Esophagus muscularis mucosa (tissue), 4 donors: ENCODE results near the gene XYLT1. TPM values are rescaled to one million over a fixed set of nuclear protein-coding genes. Genes with fewer than 3 reads are reported as not detected.

ENCODE experiments used
- DNase-seq: peaks from one replicate; pipeline ENCODE4 v3.0.0-alpha.2; 2017; ENCODE audit errors: extremely low spot score
- H3K27ac ChIP-seq, 4 donors: fragments of 200-600 bp; sonication (generic); replicated peaks in 1 of 4; 1 replicate in 3 of 4; 2 replicates in 1 of 4; pipeline ENCODE4 v1.5.1; 2016 to 2019; ENCODE audit warnings: mild to moderate bottlenecking in 1 of 4
- H3K27me3 ChIP-seq, 4 donors: fragments of 200-600 bp; sonication (generic); one replicate each; pipeline versions ENCODE4 v1.5.1 to v1.6.0; 2016 to 2019
- H3K36me3 ChIP-seq, 4 donors: fragments of 200-600 bp; sonication (generic); one replicate each; pipeline ENCODE4 v1.5.1; 2016 to 2019
- H3K4me1 ChIP-seq, 4 donors: fragments of 200-600 bp; sonication (generic); one replicate each; pipeline ENCODE4 v1.5.1; 2016 to 2019
- H3K4me3 ChIP-seq, 4 donors: fragments of 200-600 bp; sonication (generic); 1 replicate in 2 of 4; 2 replicates in 2 of 4; pipeline ENCODE4 v1.5.1; 2016 to 2019; ENCODE audit warnings: mild to moderate bottlenecking in 4 of 4, moderate library complexity in 1 of 4
- H3K9me3 ChIP-seq, 4 donors: fragments of 200-600 bp; sonication (generic); 1 replicate in 3 of 4; 2 replicates in 1 of 4; pipeline ENCODE4 v1.5.1; 2016 to 2019
- CTCF ChIP-seq, 3 experiments: fragments of 200-600 bp in 2 of 3; fragments of 450-650 bp in 1 of 3; sonication (generic) in 2 of 3; IDR thresholded peaks; one replicate each; pipeline ENCODE4 v1.5.1; 2017 to 2019; ENCODE audit warnings: antibody characterized with exemption in 3 of 3, mild to moderate bottlenecking in 2 of 3, moderate library complexity in 1 of 3
- EP300 ChIP-seq: sonication (generic); formaldehyde crosslinking; IDR thresholded peaks from one replicate; pipeline ENCODE4 v1.6.1; 2017; ENCODE audit warnings: antibody characterized with exemption
- POLR2A ChIP-seq: fragments of 450-650 bp; IDR thresholded peaks from one replicate; pipeline ENCODE4 v1.6.1; 2017; ENCODE audit warnings: antibody characterized with exemption, moderate library complexity, mild to moderate bottlenecking, low read depth
- POLR2AphosphoS5 ChIP-seq, 2 donors: sonication (generic); formaldehyde crosslinking; IDR thresholded peaks; one replicate each; pipeline ENCODE4 v1.6.1; 2017; ENCODE audit warnings: antibody characterized with exemption in 2 of 2
- WGBS: methylation state at CpG from one replicate; pipeline ENCODE4 v1.1.5; 2018; 5-methylcytosine and 5-hydroxymethylcytosine counted together
- intact Hi-C: fragments of 100-400 bp; cut with DNase I; formaldehyde crosslinking; loops from one replicate; pipeline ENCODE4 v1.15.1; 2023
- total RNA-seq, 4 donors: library from RNA; depleted of rRNA; stranded (reverse); fragments of >200 nt; gene quantifications; one replicate each; pipeline versions ENCODE4 v1.1.0 to v1.2.1, GENCODE V29; 2016

XYLT1 gene
- total RNA-seq, 4 donors from 2014 or later: 25.2 to 57.1 (median 33.5) TPM

DNA sequence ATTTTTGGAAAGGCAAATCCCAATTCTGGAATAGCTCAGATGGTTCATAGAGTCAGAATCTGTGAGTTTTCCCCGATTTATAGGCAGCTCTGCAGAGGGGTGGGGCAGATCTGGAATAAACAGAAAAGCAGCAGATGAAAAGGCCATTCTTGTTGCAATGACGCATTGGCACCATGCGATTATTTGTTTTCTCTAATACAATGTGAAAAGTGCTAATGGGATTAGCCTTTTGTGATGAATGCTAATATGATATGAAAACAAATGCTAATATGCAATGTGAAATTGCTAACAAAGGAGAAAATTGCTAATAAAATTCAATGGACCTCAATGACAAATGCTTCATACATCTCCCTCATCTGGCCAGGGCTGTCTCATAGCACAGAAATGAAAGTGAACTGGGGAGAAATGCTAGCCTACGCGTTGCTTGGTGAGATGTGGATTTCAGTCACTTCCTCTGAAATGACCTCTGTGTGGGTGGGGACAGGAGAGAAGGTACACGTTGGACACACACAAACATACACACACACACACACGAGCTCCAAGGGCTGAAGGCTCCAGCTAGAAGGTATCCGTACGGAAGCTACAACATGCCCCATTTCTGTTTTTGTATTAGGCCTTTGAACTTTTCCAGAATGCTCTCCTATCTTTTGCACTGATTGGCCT, 394.5 kb downstream of the XYLT1 start:
- H3K9me3 ChIP-seq: no peaks in the 10 kb centered on the region
- intact Hi-C loops: no loop called here
- H3K36me3 ChIP-seq: no peaks in the 10 kb centered on the region
- H3K4me1 ChIP-seq: no peaks in the 10 kb centered on the region
- H3K27me3 ChIP-seq: peaks cover 0 to 15% (median 0%) of the 10 kb centered on the region in 4 donors
- WGBS: 82% methylated on average over 9 of the region's 9 CpGs
- H3K27ac ChIP-seq: no peak overlapping the region
- DNase-seq: no peak
- TF ChIP-seq CTCF (IDR thresholded peaks at IDR 0.05) (no peak), EP300 (no peak), POLR2AphosphoS5 (IDR thresholded peaks at IDR 0.05) (no peak), POLR2A (no peak)
- H3K4me3 ChIP-seq: no peak overlapping the region

DNA sequence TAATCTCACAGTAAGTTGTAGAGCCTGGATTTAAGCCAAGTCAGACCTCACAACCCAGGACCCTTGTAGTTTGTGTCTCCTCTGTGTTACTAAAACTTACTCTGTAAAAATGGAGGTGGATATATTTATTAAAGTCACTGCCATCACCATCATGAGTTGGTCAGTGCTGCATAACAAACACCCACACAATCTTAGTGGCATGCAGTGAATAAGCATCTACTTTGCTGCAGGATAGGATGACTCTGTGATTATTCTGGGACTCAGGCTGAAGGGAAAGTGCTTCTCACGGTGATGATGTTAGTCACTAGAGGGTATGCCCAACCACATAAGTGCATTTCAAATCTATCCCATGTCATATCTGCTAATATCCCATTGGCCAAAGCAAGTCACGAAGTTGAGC, 398.7 kb downstream of the XYLT1 start:
- no peak overlapping the region for H3K4me3 ChIP-seq
- H3K27ac ChIP-seq: no peak overlapping the region
- no peaks in the 10 kb centered on the region for H3K36me3 ChIP-seq
- TF ChIP-seq CTCF (IDR thresholded peaks at IDR 0.05): no peak
- TF ChIP-seq EP300: no peak
- TF ChIP-seq POLR2AphosphoS5 (IDR thresholded peaks at IDR 0.05): no peak
- no peak for TF ChIP-seq POLR2A
- H3K27me3 ChIP-seq: peaks cover 0 to 33% (median 0%) of the 10 kb centered on the region in 4 donors
- H3K4me1 ChIP-seq: peaks cover 0 to 5% (median 0%) of the 10 kb centered on the region in 4 donors
- intact Hi-C loops: no loop called here
- no peak for DNase-seq
- 73% methylated on average over 2 of the region's 2 CpGs for WGBS
- no peaks in the 10 kb centered on the region for H3K9me3 ChIP-seq

DNA sequence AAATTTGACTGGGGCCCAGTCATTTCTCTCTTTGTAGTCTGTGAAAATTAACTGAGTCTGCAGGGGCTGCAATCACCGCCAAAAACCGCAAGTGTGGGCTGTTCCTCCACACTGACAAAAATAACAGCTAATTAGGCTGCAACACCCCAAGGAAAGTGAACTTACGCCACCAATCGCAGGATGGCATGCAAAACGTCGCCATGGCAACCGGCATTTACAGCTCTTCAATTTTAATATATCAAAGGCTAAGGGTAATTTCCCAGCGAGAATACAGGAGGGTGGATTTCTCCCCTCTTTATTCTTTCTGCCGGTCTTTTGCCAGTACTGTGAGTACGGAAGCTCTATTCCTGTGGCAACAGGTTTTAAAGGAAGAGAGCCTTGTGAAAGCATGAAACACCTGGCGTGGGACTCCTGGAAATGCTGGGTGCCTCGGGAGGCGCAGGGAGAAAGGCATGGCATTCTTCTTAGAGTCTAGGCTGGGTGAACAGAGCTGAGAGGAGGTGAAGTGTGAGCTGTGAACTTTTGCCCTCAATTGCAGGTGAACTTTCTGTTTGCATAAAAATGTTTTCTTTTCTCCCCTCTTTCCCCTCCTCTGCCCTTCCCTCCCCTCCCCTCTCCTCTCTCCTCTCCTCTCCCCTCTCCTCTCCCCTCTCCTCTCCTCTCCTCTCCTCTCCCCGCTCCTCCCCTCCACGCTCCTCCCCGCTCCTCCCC, 399.7 kb downstream of the XYLT1 start:
- H3K27me3 ChIP-seq: peaks cover 0 to 43% (median 0%) of the 10 kb centered on the region in 4 donors
- H3K27ac ChIP-seq: no peak overlapping the region
- H3K36me3 ChIP-seq: no peaks in the 10 kb centered on the region
- TF ChIP-seq POLR2AphosphoS5 (IDR thresholded peaks at IDR 0.05) (no peak), CTCF (IDR thresholded peaks at IDR 0.05) (no peak), POLR2A (no peak), EP300 (no peak)
- DNase-seq: no peak
- WGBS: 57% methylated on average over 16 of the region's 16 CpGs
- no peak overlapping the region for H3K4me3 ChIP-seq
- no peaks in the 10 kb centered on the region for H3K9me3 ChIP-seq
- peaks cover 0 to 5% (median 0%) of the 10 kb centered on the region in 4 donors for H3K4me1 ChIP-seq
- intact Hi-C loops: no loop called here

DNA sequence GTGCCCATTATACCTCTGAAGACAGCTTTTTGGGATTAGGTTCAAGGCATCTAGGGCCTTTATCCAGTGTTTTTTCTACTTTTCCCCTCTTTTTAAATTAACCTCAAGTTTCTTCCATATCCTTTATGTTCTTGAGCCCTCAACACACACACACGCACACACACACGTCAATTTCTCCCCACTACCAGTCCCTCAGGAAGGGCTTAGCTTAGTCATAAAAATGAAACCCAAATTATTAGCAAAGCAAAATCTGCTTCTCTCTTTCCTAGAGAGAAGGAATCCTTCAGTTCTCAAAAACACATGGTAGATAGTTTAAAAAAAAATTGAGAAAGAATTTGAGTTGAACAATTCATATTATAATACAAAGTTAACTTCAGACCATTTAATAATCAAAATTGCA, 401.1 kb downstream of the XYLT1 start:
- no peak for DNase-seq
- TF ChIP-seq POLR2AphosphoS5 (IDR thresholded peaks at IDR 0.05) (no peak), EP300 (no peak), CTCF (IDR thresholded peaks at IDR 0.05) (no peak), POLR2A (no peak)
- intact Hi-C loops: no loop called here
- Histone ChIP-seq H3K27me3 (peaks cover 0 to 46% (median 0%) of the 10 kb centered on the region in 4 donors), H3K9me3 (no peaks in the 10 kb centered on the region), H3K36me3 (no peaks in the 10 kb centered on the region), H3K4me1 (peaks cover 0 to 5% (median 0%) of the 10 kb centered on the region in 4 donors), H3K27ac (no peak overlapping the region), H3K4me3 (no peak overlapping the region)
- WGBS: 78% methylated on average over 2 of the region's 2 CpGs
